CD8-positive, alpha-beta memory T cell (primary cell): ENCODE measurements around the gene LRP1B. TPM values are rescaled to one million over a fixed set of nuclear protein-coding genes. Genes with fewer than 3 reads are reported as not detected.

ENCODE experiments used
- CTCF ChIA-PET: fragments of 350-600 bp; sonication (Branson Sonifier 250); formaldehyde crosslinking; loops from one replicate; lab custom pipeline; 2021; ENCODE audit warnings: antibody characterized with exemption; lab: Charles Lee
- POLR2A ChIA-PET: fragments of 350-600 bp; sonication (Branson Sonifier 250); formaldehyde crosslinking; loops from one replicate; lab custom pipeline; 2021; ENCODE audit warnings: antibody characterized with exemption; lab: Charles Lee
- DNase-seq, 5 donors: peaks; one replicate each; pipeline versions ENCODE4 v3.0.0 to v3.0.0-alpha.2; 2020 to 2022; ENCODE audit warnings: mixed read lengths in 1 of 5
- H3K27ac ChIP-seq: one replicate; pipeline ENCODE4 v1.7.0; 2013; ENCODE audit warnings: low read depth, mild to moderate bottlenecking, low read length, moderate library complexity
- H3K27me3 ChIP-seq: 2 replicates; pipeline ENCODE4 v1.7.0; 2013; ENCODE audit warnings: low read length, mild to moderate bottlenecking; ENCODE audit not compliant: insufficient read depth, poor library complexity, severe bottlenecking
- H3K36me3 ChIP-seq: 2 replicates; pipeline ENCODE4 v1.7.0; 2013; ENCODE audit warnings: mild to moderate bottlenecking, low read length, moderate library complexity; ENCODE audit not compliant: insufficient read depth
- H3K4me1 ChIP-seq: 2 replicates; pipeline ENCODE4 v1.7.0; 2013; ENCODE audit warnings: mild to moderate bottlenecking, low read length, moderate library complexity; ENCODE audit not compliant: insufficient read depth
- H3K4me3 ChIP-seq: 2 replicates; pipeline ENCODE4 v1.7.0; 2013; ENCODE audit warnings: mild to moderate bottlenecking, low read length
- H3K9me3 ChIP-seq: 2 replicates; pipeline ENCODE4 v1.7.0; 2013; ENCODE audit warnings: mild to moderate bottlenecking, low read length
- H3K27ac Mint-ChIP-seq, 8 donors: one replicate each; pipeline ENCODE4 v1.8.0; 2020 to 2021; ENCODE audit warnings: mixed read lengths in 8 of 8, mild to moderate bottlenecking in 6 of 8, inconsistent platforms in 3 of 8, moderate library complexity in 3 of 8
- H3K27me3 Mint-ChIP-seq, 2 donors: one replicate each; pipeline ENCODE4 v1.8.0; 2020 to 2021; ENCODE audit warnings: mixed read lengths in 2 of 2, mild to moderate bottlenecking in 1 of 2, moderate library complexity in 1 of 2
- H3K36me3 Mint-ChIP-seq, 3 donors: one replicate each; pipeline ENCODE4 v1.8.0; 2020 to 2021; ENCODE audit warnings: mixed read lengths in 3 of 3, inconsistent platforms in 1 of 3, mild to moderate bottlenecking in 1 of 3
- H3K4me1 Mint-ChIP-seq, 3 donors: one replicate each; pipeline ENCODE4 v1.8.0; 2020 to 2021; ENCODE audit warnings: mixed read lengths in 3 of 3, inconsistent platforms in 1 of 3, mild to moderate bottlenecking in 1 of 3
- H3K4me3 Mint-ChIP-seq, 7 donors: one replicate each; pipeline ENCODE4 v1.8.0; 2020 to 2021; ENCODE audit warnings: mixed read lengths in 7 of 7, mild to moderate bottlenecking in 6 of 7, moderate library complexity in 4 of 7, inconsistent platforms in 2 of 7
- H3K9me3 Mint-ChIP-seq, 5 donors: one replicate each; pipeline ENCODE4 v1.8.0; 2020 to 2022; ENCODE audit warnings: mixed read lengths in 5 of 5, mild to moderate bottlenecking in 3 of 5, moderate library complexity in 2 of 5, inconsistent platforms in 1 of 5
- polyA plus RNA-seq: library from polyadenylated mRNA; unstranded; fragments of 300-500 nt; fragmentation: Illumina TruSeq; gene quantifications from one replicate; pipeline ENCODE4 v1.2.3, GENCODE V29; 2021
- total RNA-seq, 2 experiments: library from RNA; stranded (reverse); gene quantifications; one replicate each; pipeline ENCODE4 v1.2.3, GENCODE V29; 2021

The LRP1B gene
- total and polyA plus RNA-seq, 3 experiments from 2014 or later: not detected

DNA sequence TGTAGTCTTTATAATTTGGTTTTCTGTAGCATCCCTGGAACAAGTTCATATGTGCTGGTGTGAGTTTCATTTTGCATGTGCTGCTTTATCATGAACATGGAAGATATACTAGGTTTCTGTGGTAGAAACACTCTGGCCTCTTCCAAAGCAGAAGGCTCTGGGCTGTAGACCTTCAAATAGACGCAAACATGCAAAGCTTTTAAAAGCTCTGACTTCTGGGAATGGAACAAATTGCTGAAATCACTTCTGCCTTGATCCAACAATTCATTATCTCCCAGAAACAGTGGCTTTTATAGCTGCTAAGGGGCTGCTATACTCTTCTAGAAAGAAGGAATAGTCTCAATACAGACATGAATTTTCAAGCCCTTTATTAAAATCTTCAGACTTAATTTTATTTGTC, 382.2 kb downstream of the LRP1B start:
- H3K9me3 ChIP-seq: no peaks in the 10 kb centered on the region
- Mint-ChIP-seq H3K36me3 (no peaks in the 10 kb centered on the region), H3K4me3 (no peak overlapping the region), H3K27ac (no peak overlapping the region), H3K9me3 (peaks cover 4 to 28% (median 7%) of the 10 kb centered on the region in 5 donors), H3K4me1 (no peaks in the 10 kb centered on the region), H3K27me3 (peaks cover 0 to 1% of the 10 kb centered on the region in 2 donors)
- DNase-seq: no peak
- POLR2A ChIA-PET: no interaction called here
- no peak overlapping the region for H3K4me3 ChIP-seq
- H3K27ac ChIP-seq: no peak overlapping the region
- CTCF ChIA-PET: no interaction called here
- H3K27me3 ChIP-seq: no peaks in the 10 kb centered on the region
- no peaks in the 10 kb centered on the region for H3K36me3 ChIP-seq
- H3K4me1 ChIP-seq: no peaks in the 10 kb centered on the region

DNA sequence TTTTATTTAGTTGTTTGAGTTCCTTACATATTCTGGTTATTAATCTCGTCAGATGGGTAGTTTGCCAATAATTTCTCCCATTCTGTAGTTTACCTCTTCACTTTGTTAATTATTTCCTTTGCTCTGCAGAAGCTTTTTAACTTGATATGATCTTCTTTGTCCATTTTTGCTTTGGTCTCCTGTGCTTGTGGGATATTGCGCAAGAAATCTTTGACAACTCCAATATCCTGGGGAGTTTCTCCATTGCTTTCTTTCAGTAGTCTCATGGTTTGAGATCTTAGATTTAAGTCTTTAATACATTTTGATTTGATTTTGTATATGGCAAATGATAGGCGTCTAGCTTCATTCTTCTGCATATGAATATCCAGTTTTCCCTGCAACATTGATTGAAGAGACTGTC, 389.2 kb downstream of the LRP1B start:
- POLR2A ChIA-PET: no interaction called here
- CTCF ChIA-PET: no interaction called here
- Mint-ChIP-seq H3K4me3 (no peak overlapping the region), H3K27ac (no peak overlapping the region), H3K27me3 (no peaks in the 10 kb centered on the region), H3K4me1 (no peaks in the 10 kb centered on the region), H3K36me3 (no peaks in the 10 kb centered on the region), H3K9me3 (peaks cover 2 to 20% (median 4%) of the 10 kb centered on the region in 5 donors)
- H3K4me1 ChIP-seq: no peaks in the 10 kb centered on the region
- no peaks in the 10 kb centered on the region for H3K9me3 ChIP-seq
- H3K4me3 ChIP-seq: no peak overlapping the region
- DNase-seq: no peak
- H3K36me3 ChIP-seq: no peaks in the 10 kb centered on the region
- H3K27ac ChIP-seq: no peak overlapping the region
- no peaks in the 10 kb centered on the region for H3K27me3 ChIP-seq

DNA sequence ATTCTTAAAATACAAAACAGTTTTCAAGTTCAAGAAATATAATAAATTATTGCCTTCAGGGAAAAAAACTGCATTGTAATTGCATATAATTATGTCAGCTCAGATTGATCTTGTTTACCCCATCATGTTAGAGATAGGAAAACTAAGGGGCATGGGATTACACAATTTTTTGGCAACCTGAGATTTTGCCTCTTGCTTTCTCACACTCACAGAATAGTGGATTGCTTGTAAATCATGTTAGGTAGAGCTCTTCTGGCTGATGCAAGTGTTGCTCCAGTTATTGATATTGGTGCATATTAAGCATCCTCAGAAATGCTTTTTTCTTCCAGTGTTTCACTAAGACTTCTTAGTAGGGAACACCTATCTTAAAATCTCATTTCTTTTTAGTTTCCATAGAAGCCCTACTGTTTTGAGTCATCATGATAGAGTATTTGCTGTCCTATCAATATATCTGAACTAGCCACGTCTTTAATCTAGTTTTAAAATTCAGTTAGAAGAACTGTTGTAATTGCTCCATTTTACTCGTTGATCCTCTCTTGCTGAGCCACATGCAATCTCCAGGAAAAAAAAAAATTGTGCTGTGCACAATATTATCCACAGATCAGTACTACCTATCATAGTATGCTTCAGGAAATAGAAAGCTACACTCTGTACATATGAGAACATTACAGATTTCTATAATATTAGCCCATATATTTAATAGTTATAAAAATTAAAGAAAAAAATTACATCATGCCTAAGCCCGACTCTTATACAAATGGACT, 393.1 kb downstream of the LRP1B start:
- Mint-ChIP-seq H3K27ac (no peak overlapping the region), H3K9me3 (peaks cover 4 to 21% (median 7%) of the 10 kb centered on the region in 5 donors), H3K4me1 (no peaks in the 10 kb centered on the region), H3K27me3 (no peaks in the 10 kb centered on the region), H3K4me3 (no peak overlapping the region), H3K36me3 (no peaks in the 10 kb centered on the region)
- no peaks in the 10 kb centered on the region for H3K9me3 ChIP-seq
- no peak for DNase-seq
- ChIA-PET POLR2A (no interaction called here), CTCF (no interaction called here)
- no peaks in the 10 kb centered on the region for H3K4me1 ChIP-seq
- no peak overlapping the region for H3K4me3 ChIP-seq
- no peaks in the 10 kb centered on the region for H3K27me3 ChIP-seq
- no peak overlapping the region for H3K27ac ChIP-seq
- no peaks in the 10 kb centered on the region for H3K36me3 ChIP-seq

DNA sequence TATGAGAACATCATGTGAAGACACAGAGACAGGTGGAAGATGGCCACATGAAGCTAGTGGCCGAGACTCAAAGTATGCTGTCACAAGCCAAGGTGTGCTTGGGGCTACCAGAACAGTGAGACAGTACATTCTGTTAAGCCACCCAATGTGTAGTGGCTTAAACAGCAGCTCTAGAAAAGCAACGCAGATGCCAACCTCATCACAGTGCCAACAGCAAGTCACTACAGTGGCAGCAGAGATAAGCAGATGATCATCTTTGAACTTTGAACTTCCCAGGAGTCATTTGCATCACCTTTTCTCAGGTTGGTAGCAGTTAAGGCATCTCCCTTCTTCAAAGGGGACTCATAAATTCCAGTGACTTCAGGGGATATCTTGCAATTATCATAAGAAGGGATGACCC, 394.4 kb downstream of the LRP1B start:
- Mint-ChIP-seq H3K36me3 (no peaks in the 10 kb centered on the region), H3K27me3 (no peaks in the 10 kb centered on the region), H3K9me3 (peaks cover 5 to 20% (median 9%) of the 10 kb centered on the region in 5 donors), H3K4me3 (no peak overlapping the region), H3K4me1 (no peaks in the 10 kb centered on the region), H3K27ac (no peak overlapping the region)
- Histone ChIP-seq H3K36me3 (no peaks in the 10 kb centered on the region), H3K27ac (no peak overlapping the region), H3K9me3 (no peaks in the 10 kb centered on the region), H3K27me3 (no peaks in the 10 kb centered on the region), H3K4me3 (no peak overlapping the region), H3K4me1 (no peaks in the 10 kb centered on the region)
- no peak for DNase-seq
- CTCF ChIA-PET: no interaction called here
- POLR2A ChIA-PET: no interaction called here

DNA sequence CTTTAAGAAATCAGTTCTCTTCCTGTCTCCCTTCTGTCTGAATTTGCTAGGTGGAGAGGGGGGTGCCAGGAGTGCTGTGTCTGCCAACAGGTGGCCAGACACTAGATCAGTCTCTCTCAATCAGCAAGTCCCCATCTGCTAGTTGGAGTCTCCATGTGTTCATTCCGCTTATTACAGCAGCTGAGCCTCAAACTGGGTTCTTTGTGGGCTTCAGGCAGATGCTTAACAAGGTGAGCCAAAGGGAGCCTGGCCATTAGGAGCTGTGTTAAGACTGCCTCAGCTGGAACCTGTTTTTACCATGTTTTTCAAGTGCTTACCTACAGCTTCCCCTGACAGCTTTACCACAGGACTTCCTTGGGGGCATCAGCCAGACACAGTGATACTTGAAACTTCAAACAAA, 401.9 kb downstream of the LRP1B start:
- Histone ChIP-seq H3K4me3 (no peak overlapping the region), H3K36me3 (no peaks in the 10 kb centered on the region), H3K27me3 (no peaks in the 10 kb centered on the region), H3K9me3 (no peaks in the 10 kb centered on the region), H3K27ac (no peak overlapping the region), H3K4me1 (no peaks in the 10 kb centered on the region)
- Mint-ChIP-seq H3K27me3 (no peaks in the 10 kb centered on the region), H3K4me3 (no peak overlapping the region), H3K36me3 (no peaks in the 10 kb centered on the region), H3K27ac (no peak overlapping the region), H3K9me3 (peaks cover 4 to 25% (median 6%) of the 10 kb centered on the region in 5 donors), H3K4me1 (no peaks in the 10 kb centered on the region)
- ChIA-PET POLR2A (no interaction called here), CTCF (no interaction called here)
- no peak for DNase-seq

DNA sequence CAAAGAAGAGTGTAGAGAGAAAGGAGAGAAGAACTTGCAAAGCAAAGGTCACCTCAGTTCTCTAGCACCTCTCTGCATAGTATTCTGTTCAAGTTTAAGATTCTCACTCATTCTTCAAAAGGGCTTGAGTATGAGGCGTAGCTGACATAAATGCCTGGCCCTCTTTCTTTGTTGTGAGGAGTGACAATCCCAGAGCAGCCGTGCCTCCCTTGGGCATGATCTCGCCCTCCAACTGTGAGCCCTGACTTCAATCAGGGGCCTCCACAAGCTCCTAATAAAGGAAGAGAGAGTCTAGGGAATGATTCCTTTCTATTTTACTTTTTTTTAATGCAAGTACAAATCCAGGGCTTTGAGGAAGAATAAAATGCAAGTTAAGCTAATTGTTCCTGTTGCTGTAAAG, 402.7 kb downstream of the LRP1B start:
- Histone ChIP-seq H3K4me3 (no peak overlapping the region), H3K27me3 (no peaks in the 10 kb centered on the region), H3K27ac (no peak overlapping the region), H3K9me3 (no peaks in the 10 kb centered on the region), H3K4me1 (no peaks in the 10 kb centered on the region), H3K36me3 (no peaks in the 10 kb centered on the region)
- H3K4me3 Mint-ChIP-seq: no peak overlapping the region
- CTCF ChIA-PET: no interaction called here
- DNase-seq: no peak
- no peaks in the 10 kb centered on the region for H3K4me1 Mint-ChIP-seq
- no peak overlapping the region for H3K27ac Mint-ChIP-seq
- POLR2A ChIA-PET: no interaction called here
- no peaks in the 10 kb centered on the region for H3K36me3 Mint-ChIP-seq
- peaks cover 0 to 26% (median 6%) of the 10 kb centered on the region in 5 donors for H3K9me3 Mint-ChIP-seq
- no peaks in the 10 kb centered on the region for H3K27me3 Mint-ChIP-seq

DNA sequence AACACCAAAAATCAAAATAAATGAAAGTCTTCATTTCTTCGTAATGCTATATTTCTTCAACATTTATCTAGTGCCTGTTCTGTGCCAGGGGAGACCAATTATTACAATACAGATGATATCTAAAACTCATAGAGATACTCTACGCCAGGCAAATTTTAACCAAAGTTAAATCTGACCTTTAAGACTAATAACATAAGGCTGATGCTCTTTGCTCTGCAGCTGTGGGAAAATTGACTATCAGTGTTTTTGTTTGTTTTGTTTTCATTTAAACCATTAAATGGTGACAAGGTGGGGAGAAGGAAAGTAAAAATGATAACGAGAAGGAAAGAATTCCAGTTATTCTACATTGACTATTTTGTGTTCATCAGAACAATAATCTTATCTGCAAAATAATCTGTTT, 406.4 kb downstream of the LRP1B start:
- H3K27ac ChIP-seq: no peak overlapping the region
- no peaks in the 10 kb centered on the region for H3K36me3 Mint-ChIP-seq
- no peak for DNase-seq
- ChIA-PET CTCF (no interaction called here), POLR2A (no interaction called here)
- H3K9me3 ChIP-seq: no peaks in the 10 kb centered on the region
- H3K4me1 Mint-ChIP-seq: no peaks in the 10 kb centered on the region
- no peak overlapping the region for H3K4me3 ChIP-seq
- H3K4me1 ChIP-seq: no peaks in the 10 kb centered on the region
- H3K27me3 ChIP-seq: no peaks in the 10 kb centered on the region
- H3K27me3 Mint-ChIP-seq: no peaks in the 10 kb centered on the region
- no peaks in the 10 kb centered on the region for H3K36me3 ChIP-seq
- H3K9me3 Mint-ChIP-seq: peaks cover 0 to 22% (median 7%) of the 10 kb centered on the region in 5 donors
- no peak overlapping the region for H3K27ac Mint-ChIP-seq
- no peak overlapping the region for H3K4me3 Mint-ChIP-seq

DNA sequence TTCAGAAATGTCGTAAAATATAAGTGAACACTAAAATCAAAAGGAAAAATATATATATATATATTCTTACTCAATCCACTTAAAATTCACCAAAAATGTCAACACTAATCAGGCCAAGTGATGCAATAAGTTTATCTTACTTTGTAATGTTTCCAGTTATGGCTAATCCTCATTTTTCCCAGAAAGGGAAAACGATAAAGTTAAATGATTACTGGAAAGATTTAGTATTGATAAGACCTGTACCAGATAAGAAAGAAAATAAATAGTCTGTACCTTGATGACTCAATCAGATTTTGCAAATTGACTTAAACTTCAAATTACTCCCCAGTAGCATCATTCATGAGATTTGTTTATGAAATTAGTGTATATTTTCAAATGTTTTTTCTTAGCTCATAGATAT, 407.0 kb downstream of the LRP1B start:
- no peaks in the 10 kb centered on the region for H3K27me3 ChIP-seq
- H3K27ac Mint-ChIP-seq: no peak overlapping the region
- H3K27me3 Mint-ChIP-seq: no peaks in the 10 kb centered on the region
- no peaks in the 10 kb centered on the region for H3K4me1 Mint-ChIP-seq
- ChIA-PET POLR2A (no interaction called here), CTCF (no interaction called here)
- H3K4me3 Mint-ChIP-seq: no peak overlapping the region
- H3K36me3 Mint-ChIP-seq: no peaks in the 10 kb centered on the region
- no peaks in the 10 kb centered on the region for H3K36me3 ChIP-seq
- H3K27ac ChIP-seq: no peak overlapping the region
- H3K9me3 ChIP-seq: no peaks in the 10 kb centered on the region
- no peak overlapping the region for H3K4me3 ChIP-seq
- DNase-seq: no peak
- no peaks in the 10 kb centered on the region for H3K4me1 ChIP-seq
- H3K9me3 Mint-ChIP-seq: peaks cover 0 to 28% (median 5%) of the 10 kb centered on the region in 5 donors
